GM18508 (cell line): ENCODE measurements around the gene HRH1.

Experiments
- ATAC-seq: cut with Tn5 transposase; IDR thresholded peaks from one replicate; pipeline ENCODE4 v1.9.1; 2021; ENCODE audit warnings: moderate number of reproducible peaks; ENCODE audit not compliant: insufficient read depth, unreplicated experiment

Gene HRH1

DNA sequence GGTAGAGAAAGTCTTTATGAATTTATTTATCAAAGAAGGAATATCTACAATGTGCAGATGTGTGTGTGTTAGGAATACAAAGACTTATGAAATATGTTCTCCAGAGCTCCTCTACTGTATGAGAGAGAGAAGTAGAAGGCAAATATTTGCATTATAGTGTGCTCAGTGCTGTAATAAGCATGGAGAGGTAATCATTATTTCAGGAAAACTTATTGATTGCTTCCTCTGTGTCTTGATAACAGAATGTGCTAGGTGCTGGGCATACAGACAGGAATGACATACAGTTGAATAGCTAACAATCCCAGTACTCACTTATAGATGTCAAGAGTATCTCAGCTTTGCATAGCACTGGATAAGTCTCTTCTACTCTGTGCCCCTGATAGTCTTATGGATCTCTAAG, 148.2 kb downstream of the HRH1 start:
- no peak for ATAC-seq

DNA sequence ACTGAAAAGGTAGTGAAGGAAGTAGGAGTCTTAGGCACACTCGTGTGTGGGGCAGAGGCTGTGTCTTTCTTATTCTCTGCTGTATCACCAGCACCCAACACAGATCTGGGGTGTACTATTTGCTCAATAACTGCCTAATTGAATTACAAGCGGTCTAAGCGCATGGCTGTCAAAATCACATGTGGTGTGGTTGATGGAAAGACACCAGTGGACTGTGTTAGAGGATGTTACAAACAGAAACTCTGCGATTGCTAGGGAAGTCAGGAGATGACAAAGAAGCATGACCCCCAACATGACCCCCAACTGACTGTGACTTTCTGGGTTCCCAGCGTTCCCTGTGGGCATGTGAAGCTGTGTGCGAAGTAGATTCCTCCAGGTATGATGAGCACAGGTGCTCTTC, 149.9 kb downstream of the HRH1 start:
- ATAC-seq, result no peak

DNA sequence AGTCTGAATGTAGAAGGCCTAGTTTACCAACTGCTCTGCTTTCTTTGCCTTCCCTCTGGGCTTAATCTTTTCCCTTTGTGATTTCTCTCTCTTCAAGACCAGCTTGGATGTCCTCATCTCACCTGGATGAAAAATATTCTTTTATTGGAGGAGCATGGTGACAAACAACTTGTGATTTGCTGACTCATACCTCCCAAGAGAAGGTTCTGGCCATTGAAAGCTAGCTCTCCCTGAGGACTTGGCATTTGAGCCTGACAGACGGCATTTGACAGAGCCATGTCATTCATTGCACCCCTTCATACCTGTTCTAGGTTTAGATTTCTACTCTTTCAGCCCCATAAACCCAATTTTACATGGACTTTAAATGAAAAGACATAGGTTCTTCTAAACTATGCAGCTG, 151.2 kb downstream of the HRH1 start:
- ATAC-seq, result no peak

DNA sequence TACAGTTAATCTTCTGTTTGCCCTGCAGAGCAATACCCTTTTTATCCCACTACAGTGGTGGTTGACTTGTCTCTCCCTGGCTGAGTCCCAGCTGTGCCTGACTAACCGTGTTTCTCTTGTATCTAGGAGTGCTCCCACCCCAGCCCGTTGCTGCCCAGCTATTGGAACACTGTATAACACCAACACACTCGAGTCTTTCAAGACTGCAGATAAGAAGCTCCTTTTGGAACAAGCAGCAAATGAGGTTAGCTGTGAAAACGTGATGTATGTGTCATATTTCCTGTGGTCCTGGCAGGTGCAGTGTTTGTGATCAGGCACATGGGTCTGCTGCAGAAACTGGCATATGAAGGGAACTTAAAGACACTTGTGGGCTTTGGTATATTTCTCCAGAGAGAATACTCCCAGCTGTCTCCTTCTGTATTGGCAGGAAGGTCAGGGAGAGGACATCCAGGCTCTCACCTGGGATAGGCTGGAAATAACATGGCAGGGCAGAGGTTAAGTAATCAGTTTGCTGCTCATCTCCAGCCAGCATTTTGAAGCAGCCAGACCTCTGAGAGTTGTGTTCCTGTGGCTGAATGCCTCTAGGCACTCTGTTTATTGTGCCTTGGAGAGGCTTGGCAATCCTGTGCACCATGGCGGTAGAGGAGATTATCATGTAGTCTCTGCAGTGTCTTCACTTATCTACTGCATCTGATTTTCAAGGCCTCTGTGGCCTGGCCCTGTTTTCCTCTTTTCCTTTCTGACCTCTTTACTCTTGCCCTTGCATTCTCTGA, 152.7 kb downstream of the HRH1 start:
- ATAC-seq, result no peak

DNA sequence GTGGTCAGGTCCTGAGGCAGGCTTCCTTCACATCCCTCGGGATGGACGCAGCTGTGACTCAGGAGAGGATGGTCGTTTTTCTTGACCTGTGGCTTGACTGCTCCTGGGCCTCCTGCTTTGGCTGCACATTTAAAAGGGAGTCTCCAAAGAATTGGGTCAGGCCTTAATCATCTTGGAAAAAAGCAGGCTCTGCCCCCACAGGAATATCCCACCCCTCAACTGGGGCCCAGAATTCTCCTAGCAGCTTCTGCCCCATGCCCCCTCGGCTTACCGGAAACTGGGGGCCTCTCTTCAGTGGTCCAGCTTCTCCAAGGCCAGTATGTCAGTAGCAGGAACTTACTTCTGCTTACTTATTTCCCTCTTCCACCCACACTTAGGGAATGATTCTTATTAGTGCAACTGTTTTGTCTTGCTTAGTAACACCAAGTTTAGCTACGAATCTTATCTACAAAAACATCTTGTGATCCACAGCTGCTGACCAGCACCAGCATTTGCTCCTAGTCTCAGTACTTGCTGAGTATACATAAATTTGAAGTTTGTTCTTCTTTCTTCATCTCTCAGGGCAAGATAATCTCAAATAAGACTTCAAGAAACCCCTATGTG, 153.6 kb downstream of the HRH1 start:
- ATAC-seq, result no peak

DNA sequence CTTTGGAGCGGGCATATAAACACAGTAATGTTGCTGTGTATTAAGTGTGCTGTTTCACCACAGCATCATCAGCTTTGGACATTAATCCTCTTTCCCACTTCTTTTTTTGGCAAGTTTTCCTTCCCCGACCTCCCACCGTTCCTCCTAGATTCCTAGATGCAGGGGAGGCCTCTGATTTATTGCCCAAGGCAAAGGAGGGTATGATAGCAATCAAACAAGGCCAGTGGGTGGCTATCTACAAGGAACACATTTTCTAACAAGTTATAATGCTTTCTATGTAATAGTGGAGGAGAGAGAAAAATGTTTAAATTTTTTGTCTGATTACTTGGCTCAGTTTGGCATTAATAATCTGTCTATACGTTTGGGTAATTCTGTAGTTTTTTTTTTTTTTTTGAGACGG, 156.0 kb downstream of the HRH1 start:
- ATAC-seq, result no peak

DNA sequence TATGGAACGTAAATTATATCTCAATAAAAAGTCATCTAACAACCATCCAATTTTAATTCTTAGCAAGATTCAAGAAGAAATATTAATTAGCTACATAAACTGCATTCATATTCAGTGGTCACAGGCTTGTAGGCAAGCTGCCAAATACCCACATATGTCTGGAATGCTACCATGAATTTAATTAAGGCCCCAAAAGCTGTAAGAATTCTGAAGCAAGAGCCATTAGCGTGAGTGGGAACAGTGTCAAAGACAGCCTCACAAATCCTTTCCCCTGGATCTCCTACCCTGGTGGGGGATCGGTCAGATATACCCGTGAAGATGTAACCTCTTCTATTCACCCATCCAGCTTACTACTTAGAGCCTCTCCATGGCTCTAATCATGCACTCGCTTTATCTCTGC, 157.9 kb downstream of the HRH1 start:
- no peak for ATAC-seq
